Keratinocyte (primary cell): ENCODE results near the gene RAN. TPM values are rescaled to one million over a fixed set of nuclear protein-coding genes. Genes with fewer than 3 reads are reported as not detected.

Source experiments
- DNase-seq: peaks from one replicate; pipeline ENCODE4 v3.0.0-alpha.2; 2011; ENCODE audit warnings: low read depth, missing footprints, low spot score
- FAIRE-seq: peaks from 2 replicates; lab custom pipeline; 2011; peaks lifted over from hg19 to GRCh38; lab: Jason Lieb, UNC
- H2AFZ ChIP-seq: 2 replicates; pipeline ENCODE4 v1.6.0; 2012; ENCODE audit warnings: low read length, control low read depth, inconsistent platforms; ENCODE audit not compliant: control insufficient read depth
- H3K27ac ChIP-seq: 2 replicates; pipeline ENCODE4 v1.5.1; 2011; ENCODE audit warnings: low read length; ENCODE audit not compliant: control insufficient read depth, insufficient read depth
- H3K27me3 ChIP-seq: 3 replicates; pipeline ENCODE4 v1.6.0; 2011; ENCODE audit warnings: low read length; ENCODE audit not compliant: control insufficient read depth, insufficient read depth; ENCODE audit errors: extremely low read depth
- H3K36me3 ChIP-seq, 2 experiments: 2 replicates in 1 of 2; 3 replicates in 1 of 2; pipeline ENCODE4 v1.5.1; 2011; ENCODE audit warnings: low read length in 2 of 2, mild to moderate bottlenecking in 1 of 2; ENCODE audit not compliant: control insufficient read depth in 2 of 2, insufficient read depth in 2 of 2; ENCODE audit errors: extremely low read depth in 1 of 2
- H3K4me1 ChIP-seq: 3 replicates; pipeline ENCODE4 v1.5.1; 2011; ENCODE audit warnings: low read length; ENCODE audit not compliant: control insufficient read depth, insufficient read depth; ENCODE audit errors: extremely low read depth
- H3K4me2 ChIP-seq: 3 replicates; pipeline ENCODE4 v1.6.0; 2011; ENCODE audit warnings: low read depth, low read length; ENCODE audit not compliant: control insufficient read depth, insufficient read depth; ENCODE audit errors: extremely low read depth
- H3K4me3 ChIP-seq, 3 experiments: fragments of 200-600 bp in 1 of 3; sonication (generic) in 1 of 3; 2 replicates in 2 of 3; 3 replicates in 1 of 3; pipeline ENCODE4 v1.5.1; 2011 to 2016; ENCODE audit warnings: low read length in 3 of 3, mild to moderate bottlenecking in 3 of 3, control low read depth in 2 of 3, inconsistent platforms in 1 of 3, low read depth in 1 of 3, mixed read lengths in 1 of 3, mixed run types in 1 of 3, moderate library complexity in 1 of 3; ENCODE audit not compliant: control insufficient read depth in 2 of 3, insufficient read depth in 2 of 3; ENCODE audit errors: extremely low read depth in 1 of 3
- H3K79me2 ChIP-seq: 2 replicates; pipeline ENCODE4 v1.6.0; 2012; ENCODE audit warnings: low read length; ENCODE audit not compliant: control insufficient read depth, insufficient read depth
- H3K9ac ChIP-seq: 3 replicates; pipeline ENCODE4 v1.6.0; 2011; ENCODE audit warnings: low read length; ENCODE audit not compliant: control insufficient read depth, insufficient read depth; ENCODE audit errors: extremely low read depth
- H3K9me1 ChIP-seq: 3 replicates; pipeline ENCODE4 v1.6.0; 2011; ENCODE audit warnings: low read length; ENCODE audit not compliant: control insufficient read depth, insufficient read depth; ENCODE audit errors: extremely low read depth
- H3K9me3 ChIP-seq: 2 replicates; pipeline ENCODE4 v1.5.1; 2012; ENCODE audit warnings: low read depth, low read length; ENCODE audit not compliant: control insufficient read depth
- H4K20me1 ChIP-seq: 3 replicates; pipeline ENCODE4 v1.6.0; 2011; ENCODE audit warnings: low read length; ENCODE audit not compliant: control insufficient read depth, insufficient read depth; ENCODE audit errors: extremely low read depth
- CTCF ChIP-seq, 3 experiments: IDR thresholded peaks in 1 of 3; conservative IDR thresholded peaks in 1 of 3; optimal IDR thresholded peaks in 1 of 3; 2 replicates in 2 of 3; 3 replicates in 1 of 3; pipeline versions ENCODE3 to v1.5.1; 2011; ENCODE audit warnings: low read length in 3 of 3, mild to moderate bottlenecking in 3 of 3, moderate library complexity in 2 of 3, control low read depth in 1 of 3, inconsistent platforms in 1 of 3; ENCODE audit not compliant: insufficient read depth in 2 of 3; ENCODE audit errors: extremely low read depth in 1 of 3
- EZH2 ChIP-seq: IDR thresholded peaks from one replicate; pipeline ENCODE4 v1.6.1; 2012; ENCODE audit warnings: inconsistent platforms, mild to moderate bottlenecking, low read length, moderate library complexity
- dilution Hi-C: fragments of 300-500 bp; cut with MboI; formaldehyde crosslinking; loops from one replicate; pipeline ENCODE4 v1.7.0; 2020; ENCODE audit warnings: low sequenced_read_pairs; ENCODE audit not compliant: extremely low pct_ligation_motif_present
- polyA plus RNA-seq, 5 experiments: library from polyadenylated mRNA; depleted of rRNA in 3 of 5; stranded (reverse) in 3 of 5; stranded (forward) in 1 of 5; unstranded in 1 of 5; fragments of >200 nt; gene quantifications; 1 replicate in 1 of 5; 2 replicates in 3 of 5; 3 replicates in 1 of 5; pipeline versions ENCODE4 v1.2.1 to v1.2.3, GENCODE V29; 2011 to 2012; ENCODE audit warnings: missing spikeins in 2 of 5, low read depth in 1 of 5, low replicate concordance in 1 of 5

The RAN gene
- polyA plus RNA-seq, 1 donor (not counting 4 experiments of a cell fraction or from before 2014, with no cell fraction given): 2,211 TPM

GRCh38 chr12:130876758-130877157 is 4.9 kb downstream of the RAN start:
- no peak overlapping the region for H2AFZ ChIP-seq
- peaks cover 2% of the 10 kb centered on the region for H3K9me1 ChIP-seq
- H3K4me3 ChIP-seq: no peak overlapping the region
- no peak overlapping the region for H3K27ac ChIP-seq
- dilution Hi-C loops: no loop called here
- no peak overlapping the region for H3K4me2 ChIP-seq
- FAIRE-seq (no peak), DNase-seq (no peak)
- no peaks in the 10 kb centered on the region for H3K27me3 ChIP-seq
- H3K4me1 ChIP-seq: peaks cover 10% of the 10 kb centered on the region
- TF ChIP-seq EZH2 (no peak), CTCF (optimal IDR thresholded peaks at IDR 0.05 in 1 of 3, IDR thresholded peaks at IDR 0.05 in 1 of 3, conservative IDR thresholded peaks at IDR 0.05 in 1 of 3; ENCODE audit: extremely low read depth in 1 of 3, insufficient read depth in 2 of 3, low read length in 3 of 3) (no peak)
- no peaks in the 10 kb centered on the region for H3K9me3 ChIP-seq
- H3K79me2 ChIP-seq: peaks cover 35% of the 10 kb centered on the region
- H4K20me1 ChIP-seq: peaks cover 16% of the 10 kb centered on the region
- H3K36me3 ChIP-seq: peaks cover 22 to 35% of the 10 kb centered on the region in 2 experiments
- H3K9ac ChIP-seq: no peak overlapping the region

GRCh38 chr12:130877333-130877732 is 5.5 kb downstream of the RAN start:
- H3K9me1 ChIP-seq: peaks cover 2% of the 10 kb centered on the region

More at GRCh38 chr12:130877333-130877732, 5.5 kb downstream of the RAN start:
- Histone ChIP-seq H3K79me2 (peaks cover 32% of the 10 kb centered on the region), H2AFZ (no peak overlapping the region), H3K9me3 (no peaks in the 10 kb centered on the region), H4K20me1 (peaks cover 16% of the 10 kb centered on the region), H3K36me3 (peaks cover 22 to 35% of the 10 kb centered on the region in 2 experiments), H3K27ac (no peak overlapping the region), H3K27me3 (no peaks in the 10 kb centered on the region), H3K9ac (no peak overlapping the region), H3K4me1 (peaks cover 10% of the 10 kb centered on the region), H3K4me2 (no peak overlapping the region), H3K4me3 (no peak overlapping the region)
- DNase-seq (no peak), FAIRE-seq (no peak)
- dilution Hi-C loops: no loop called here
- TF ChIP-seq EZH2 (no peak), CTCF (optimal IDR thresholded peaks at IDR 0.05 in 1 of 3, IDR thresholded peaks at IDR 0.05 in 1 of 3, conservative IDR thresholded peaks at IDR 0.05 in 1 of 3; ENCODE audit: extremely low read depth in 1 of 3, insufficient read depth in 2 of 3, low read length in 3 of 3) (no peak)
